RCC 7860 (cell line): Measurements from ENCODE around the gene MTURN.
"Not testable (repeated sequence)": the region's sequence is repeated elsewhere in the genome, so short reads cannot be mapped to it uniquely, and the experiment has no call there.

Source experiments
- DNase-seq: peaks from one replicate; pipeline ENCODE4 v3.0.0-alpha.2; 2015; ENCODE audit warnings: low spot score
- FAIRE-seq: peaks from 2 replicates; lab custom pipeline; 2012; peaks lifted over from hg19 to GRCh38; lab: Jason Lieb, UNC

Gene MTURN

GRCh38 chr7:30134611-30135300 is at the start of gene MTURN:
Gene MTURN (plus strand): TSS chr7:30134986. CDS start chr7:30135137, 151 bp downstream.
- no peak for FAIRE-seq
- DNase-seq = peak; percentile 38

GRCh38 chr7:30086529-30086928 is 48.3 kb upstream of the MTURN start:
- DNase-seq (no peak), FAIRE-seq (no peak)

- DNase-seq (no peak), FAIRE-seq (no peak)
Observed at GRCh38 chr7:30087371-30087770, 47.4 kb upstream of the MTURN start.

GRCh38 chr7:30088362-30088761 is 46.4 kb upstream of the MTURN start:
- DNase-seq (no peak), FAIRE-seq (no peak)

GRCh38 chr7:30090111-30090510 is 44.7 kb upstream of the MTURN start:
- DNase-seq (no peak), FAIRE-seq (no peak)

GRCh38 chr7:30091491-30091912 is 43.3 kb upstream of the MTURN start:
- DNase-seq = peak; percentile 71

GRCh38 chr7:30091987-30092386 is 42.8 kb upstream of the MTURN start:
- no peak for FAIRE-seq
- DNase-seq = no peak

More at GRCh38 chr7:30091491-30091912, 43.3 kb upstream of the MTURN start:
- FAIRE-seq = peak; percentile 81

- DNase-seq (no peak), FAIRE-seq (no peak)
Observed at GRCh38 chr7:30093420-30093952, 41.3 kb upstream of the MTURN start.

GRCh38 chr7:30098599-30098998 is 36.2 kb upstream of the MTURN start:
- FAIRE-seq, DNase-seq: not testable (repeated sequence)

- DNase-seq = no peak
- no peak for FAIRE-seq
Observed at GRCh38 chr7:30102281-30102680, 32.5 kb upstream of the MTURN start.

- DNase-seq (no peak), FAIRE-seq (no peak)
Observed at GRCh38 chr7:30104157-30104556, 30.6 kb upstream of the MTURN start.

GRCh38 chr7:30112103-30112713 is 22.6 kb upstream of the MTURN start:
- FAIRE-seq = no peak
- no peak for DNase-seq

- no peak for DNase-seq
- FAIRE-seq = no peak
Observed at GRCh38 chr7:30113144-30113543, 21.6 kb upstream of the MTURN start.

- no peak for FAIRE-seq
- no peak for DNase-seq
Observed at GRCh38 chr7:30114536-30115238, 20.1 kb upstream of the MTURN start.

GRCh38 chr7:30115709-30116297 is 19.0 kb upstream of the MTURN start:
- FAIRE-seq = no peak
- no peak for DNase-seq

- no peak for FAIRE-seq
- DNase-seq = no peak
Observed at GRCh38 chr7:30116771-30117170, 18.0 kb upstream of the MTURN start.

- DNase-seq (no peak), FAIRE-seq (no peak)
Observed at GRCh38 chr7:30117896-30118295, 16.9 kb upstream of the MTURN start.

- DNase-seq (no peak), FAIRE-seq (no peak)
Observed at GRCh38 chr7:30119890-30120577, 14.8 kb upstream of the MTURN start.

GRCh38 chr7:30133736-30134610 is 813 bp upstream of the MTURN start:
- DNase-seq = no peak
- FAIRE-seq = no peak
